SH-SY5Y (cell line): Measurements from ENCODE around the gene ENDOV.

Experiments
- GATA2 ChIP-seq: IDR thresholded peaks from 2 replicates; pipeline ENCODE4 v1.6.1; 2011; ENCODE audit warnings: mild to moderate bottlenecking, low read depth, low read length
- GATA3 ChIP-seq: IDR thresholded peaks from 2 replicates; pipeline ENCODE4 v1.6.1; 2011; ENCODE audit warnings: low read depth, mild to moderate bottlenecking, low read length, moderate library complexity

- no peak for TF ChIP-seq GATA3
- TF ChIP-seq GATA2, result no peak
Observed at GRCh38 chr17:80372922-80373570, 41.9 kb upstream of the ENDOV start.
